ENCODE results near the gene HMGB2. TPM values are rescaled to one million over a fixed set of nuclear protein-coding genes. Genes with fewer than 3 reads are reported as not detected.

The HMGB2 gene
- total RNA-seq, 1 donor from 2014 or later = 29.9 TPM

GRCh38 chr4:173365359-173365996, 31.3 kb upstream of the HMGB2 start:
- DNase-seq (ENCODE audit: low read depth) = no peak
- no peak for TF ChIP-seq CTCF (IDR thresholded peaks at IDR 0.05; ENCODE audit: insufficient read depth, low read length, poor library complexity, severe bottlenecking)
- no peaks in the 10 kb centered on the region for H3K27me3 ChIP-seq (ENCODE audit: control insufficient read depth, insufficient read depth, low read length)
- no peak overlapping the region for H3K4me3 ChIP-seq (ENCODE audit: low read depth, low read length)
- H3K36me3 ChIP-seq (ENCODE audit: control insufficient read depth, insufficient read depth, low read length) = no peaks in the 10 kb centered on the region

GRCh38 chr4:173362666-173363065, 28.5 kb upstream of the HMGB2 start:
- Histone ChIP-seq H3K36me3 (ENCODE audit: control insufficient read depth, insufficient read depth, low read length) (no peaks in the 10 kb centered on the region), H3K27me3 (ENCODE audit: control insufficient read depth, insufficient read depth, low read length) (no peaks in the 10 kb centered on the region), H3K4me3 (ENCODE audit: low read depth, low read length) (no peak overlapping the region)
- no peak for TF ChIP-seq CTCF (IDR thresholded peaks at IDR 0.05; ENCODE audit: insufficient read depth, low read length, poor library complexity, severe bottlenecking)
- DNase-seq (ENCODE audit: low read depth) = no peak

GRCh38 chr4:173360587-173361221, 26.5 kb upstream of the HMGB2 start:
- H3K36me3 ChIP-seq (ENCODE audit: control insufficient read depth, insufficient read depth, low read length) = no peaks in the 10 kb centered on the region
- DNase-seq (ENCODE audit: low read depth) = no peak
- H3K4me3 ChIP-seq (ENCODE audit: low read depth, low read length) = no peak overlapping the region
- no peaks in the 10 kb centered on the region for H3K27me3 ChIP-seq (ENCODE audit: control insufficient read depth, insufficient read depth, low read length)
- peak; percentile 37 for TF ChIP-seq CTCF (IDR thresholded peaks at IDR 0.05; ENCODE audit: insufficient read depth, low read length, poor library complexity, severe bottlenecking)

GRCh38 chr4:173357939-173358338, 23.8 kb upstream of the HMGB2 start:
- H3K27me3 ChIP-seq (ENCODE audit: control insufficient read depth, insufficient read depth, low read length) = no peaks in the 10 kb centered on the region
- no peak overlapping the region for H3K4me3 ChIP-seq (ENCODE audit: low read depth, low read length)
- no peak for TF ChIP-seq CTCF (IDR thresholded peaks at IDR 0.05; ENCODE audit: insufficient read depth, low read length, poor library complexity, severe bottlenecking)
- DNase-seq (ENCODE audit: low read depth) = no peak
- no peaks in the 10 kb centered on the region for H3K36me3 ChIP-seq (ENCODE audit: control insufficient read depth, insufficient read depth, low read length)

GRCh38 chr4:173347467-173347866, 13.3 kb upstream of the HMGB2 start:
- H3K4me3 ChIP-seq (ENCODE audit: low read depth, low read length) = no peak overlapping the region
- no peaks in the 10 kb centered on the region for H3K36me3 ChIP-seq (ENCODE audit: control insufficient read depth, insufficient read depth, low read length)
- DNase-seq (ENCODE audit: low read depth) = no peak
- no peaks in the 10 kb centered on the region for H3K27me3 ChIP-seq (ENCODE audit: control insufficient read depth, insufficient read depth, low read length)
- no peak for TF ChIP-seq CTCF (IDR thresholded peaks at IDR 0.05; ENCODE audit: insufficient read depth, low read length, poor library complexity, severe bottlenecking)

GRCh38 chr4:173346074-173346473, 11.9 kb upstream of the HMGB2 start:
- no peak for TF ChIP-seq CTCF (IDR thresholded peaks at IDR 0.05; ENCODE audit: insufficient read depth, low read length, poor library complexity, severe bottlenecking)
- DNase-seq (ENCODE audit: low read depth) = no peak
- H3K27me3 ChIP-seq (ENCODE audit: control insufficient read depth, insufficient read depth, low read length) = no peaks in the 10 kb centered on the region
- H3K4me3 ChIP-seq (ENCODE audit: low read depth, low read length) = no peak overlapping the region
- H3K36me3 ChIP-seq (ENCODE audit: control insufficient read depth, insufficient read depth, low read length) = no peaks in the 10 kb centered on the region
